LNCaP clone FGC (cell line): ENCODE measurements around the gene LEF1.
A peak's percentile ranks its signal among the peaks of the same experiment; 100 is the strongest.

Source experiments
- DNase-seq: peaks from one replicate; pipeline ENCODE4 v3.0.0-alpha.2; 2011; ENCODE audit warnings: low read depth
- H3K4me3 ChIP-seq: 2 replicates; pipeline ENCODE4 v1.5.1; 2011; ENCODE audit warnings: mild to moderate bottlenecking, low read depth, low read length, control low read depth
- TF ChIP-seq, protein P1 (sequence below): IDR thresholded peaks from 2 replicates; pipeline ENCODE4 v1.5.1; 2012; ENCODE audit warnings: mild to moderate bottlenecking; ENCODE audit not compliant: control insufficient read depth, insufficient read depth; ENCODE audit errors: extremely low read depth

LEF1 gene

GRCh38 chr4:108129196-108129595, 39.5 kb downstream of the LEF1 start:
- TF ChIP-seq, protein P1, sequence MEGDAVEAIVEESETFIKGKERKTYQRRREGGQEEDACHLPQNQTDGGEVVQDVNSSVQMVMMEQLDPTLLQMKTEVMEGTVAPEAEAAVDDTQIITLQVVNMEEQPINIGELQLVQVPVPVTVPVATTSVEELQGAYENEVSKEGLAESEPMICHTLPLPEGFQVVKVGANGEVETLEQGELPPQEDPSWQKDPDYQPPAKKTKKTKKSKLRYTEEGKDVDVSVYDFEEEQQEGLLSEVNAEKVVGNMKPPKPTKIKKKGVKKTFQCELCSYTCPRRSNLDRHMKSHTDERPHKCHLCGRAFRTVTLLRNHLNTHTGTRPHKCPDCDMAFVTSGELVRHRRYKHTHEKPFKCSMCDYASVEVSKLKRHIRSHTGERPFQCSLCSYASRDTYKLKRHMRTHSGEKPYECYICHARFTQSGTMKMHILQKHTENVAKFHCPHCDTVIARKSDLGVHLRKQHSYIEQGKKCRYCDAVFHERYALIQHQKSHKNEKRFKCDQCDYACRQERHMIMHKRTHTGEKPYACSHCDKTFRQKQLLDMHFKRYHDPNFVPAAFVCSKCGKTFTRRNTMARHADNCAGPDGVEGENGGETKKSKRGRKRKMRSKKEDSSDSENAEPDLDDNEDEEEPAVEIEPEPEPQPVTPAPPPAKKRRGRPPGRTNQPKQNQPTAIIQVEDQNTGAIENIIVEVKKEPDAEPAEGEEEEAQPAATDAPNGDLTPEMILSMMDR, result no peak

GRCh38 chr4:108126806-108127205, 41.9 kb downstream of the LEF1 start:
- no peak overlapping the region for H3K4me3 ChIP-seq
- DNase-seq, result no peak
- TF ChIP-seq, protein P1, result no peak

More at GRCh38 chr4:108129196-108129595, 39.5 kb downstream of the LEF1 start:
- no peak for DNase-seq
- no peak overlapping the region for H3K4me3 ChIP-seq

DNA sequence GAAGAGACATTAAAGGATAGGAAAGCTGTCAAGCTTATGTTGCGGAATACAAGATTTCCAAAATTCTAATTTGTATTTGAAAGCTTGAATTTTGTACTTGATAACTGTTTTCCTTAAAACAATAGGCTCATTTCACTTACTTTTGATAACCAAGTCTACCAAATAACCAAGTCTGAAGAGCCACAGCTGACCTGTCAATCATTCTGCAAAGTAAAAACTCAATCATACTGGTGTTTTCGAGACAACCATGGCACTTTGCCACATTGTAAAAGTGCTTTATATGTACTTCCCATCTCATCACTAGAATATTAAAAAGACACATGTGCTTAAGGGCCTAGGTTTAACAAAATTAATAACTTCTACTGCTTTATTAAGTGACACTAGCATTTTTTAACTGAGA, 47.9 kb downstream of the LEF1 start:
- peak; percentile 10 for DNase-seq
- TF ChIP-seq, protein P1, result no peak
- no peak overlapping the region for H3K4me3 ChIP-seq

DNA sequence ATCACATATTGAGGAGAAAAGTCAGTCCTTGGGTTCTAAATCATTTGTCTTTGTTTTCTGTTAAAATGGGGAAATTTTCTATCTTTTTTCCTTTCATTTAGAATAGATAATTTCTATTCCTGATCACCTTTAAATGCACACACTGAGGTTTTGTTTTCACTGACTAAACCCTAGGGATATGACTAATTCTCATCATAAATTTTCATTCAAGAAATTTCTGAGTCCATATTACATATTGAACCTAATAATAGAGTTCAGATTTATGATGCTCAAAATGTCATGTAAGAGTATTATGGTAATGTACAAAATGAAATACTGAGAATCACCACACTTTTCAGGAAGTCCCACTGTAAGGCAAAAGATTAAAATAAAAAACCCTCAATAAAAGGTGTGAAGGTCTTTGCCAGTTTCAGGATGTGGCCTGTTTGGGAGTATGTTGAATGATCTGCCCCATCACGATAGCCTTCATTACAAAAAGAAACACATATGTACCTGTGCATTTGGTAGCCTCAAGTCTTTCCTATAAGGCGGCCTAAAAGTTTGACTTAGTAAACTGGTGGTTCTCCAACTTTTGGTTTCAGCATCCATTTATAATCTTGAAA, 49.4 kb downstream of the LEF1 start:
- H3K4me3 ChIP-seq, result no peak overlapping the region
- TF ChIP-seq, protein P1, result no peak
- no peak for DNase-seq

DNA sequence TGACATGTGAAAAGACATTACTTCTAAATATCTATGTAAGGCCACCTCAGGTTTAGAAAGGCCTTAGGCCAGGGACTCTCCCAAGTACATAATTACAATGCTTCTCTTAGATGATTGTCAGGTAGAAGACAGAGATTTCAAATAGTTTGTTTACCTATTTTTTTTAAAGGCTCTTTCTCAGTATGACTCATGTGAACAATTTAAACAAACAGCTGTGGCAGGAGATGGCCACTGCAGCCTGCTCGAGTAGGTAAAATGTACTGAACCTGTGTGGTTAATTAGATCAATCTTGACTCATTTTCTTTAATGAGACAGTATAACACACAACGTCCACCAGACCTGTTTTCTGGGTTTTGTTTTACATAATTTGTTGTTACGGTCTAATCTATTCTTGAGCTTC, 50.2 kb downstream of the LEF1 start:
- TF ChIP-seq, protein P1, result 0 out of 2 replicates have a peak, but pooled peaks have one; percentile 6
- H3K4me3 ChIP-seq, result no peak overlapping the region
- peak; percentile 76 for DNase-seq

DNA sequence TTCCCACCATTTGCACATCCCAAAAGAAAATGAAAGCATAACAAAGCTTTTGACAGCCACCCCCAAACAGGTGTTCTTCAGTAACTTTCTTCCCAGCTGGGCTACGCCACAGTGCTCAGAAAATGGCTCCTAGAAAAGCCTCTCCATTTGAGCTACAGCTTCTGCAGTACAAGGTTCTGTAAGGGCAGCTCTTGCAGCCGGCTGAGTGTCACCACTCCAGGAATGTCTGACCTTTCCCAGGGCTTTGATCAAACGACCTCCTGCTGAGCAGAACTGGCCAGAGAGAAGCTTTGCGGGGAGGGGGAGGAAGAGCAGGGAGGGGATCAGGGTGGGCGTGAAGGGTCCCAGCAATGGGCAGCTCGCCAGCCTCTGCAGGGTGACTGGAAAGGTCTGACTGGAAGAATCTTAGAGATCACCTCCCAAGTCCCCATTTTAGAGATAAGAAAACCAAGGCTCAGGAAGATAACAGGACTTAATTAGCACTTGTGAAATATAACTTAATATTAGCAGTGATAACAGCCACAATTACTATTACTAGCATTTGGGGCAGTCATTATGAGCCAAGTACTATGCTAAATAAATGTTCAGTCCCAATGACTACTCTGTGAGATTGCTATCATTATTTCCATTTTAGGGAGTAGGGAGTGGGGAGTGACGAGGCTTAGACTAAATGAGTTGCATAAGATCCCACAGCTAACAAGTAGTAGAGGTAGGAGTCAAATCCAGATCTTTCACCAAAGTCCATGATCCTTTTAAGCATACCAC, 51.1 kb downstream of the LEF1 start:
- DNase-seq, result no peak

More for the DNA sequence above, 51.1 kb downstream of the LEF1 start:
- H3K4me3 ChIP-seq, result no peak overlapping the region
- TF ChIP-seq, protein P1, result no peak
